ENCODE results near the gene SERINC4.
"Not testable (repeated sequence)": the region's sequence is repeated elsewhere in the genome, so short reads cannot be mapped to it uniquely, and the experiment has no call there.

Gene SERINC4

GRCh38 chr15:43826029-43826507 lies 26.0 kb upstream of the SERINC4 start:
- no peak for TF ChIP-seq CTCF (IDR thresholded peaks at IDR 0.05; ENCODE audit: low read length, missing control alignments)
- peak overlapping the region; percentile 69 for H3K4me3 ChIP-seq (replicated peaks; ENCODE audit: low read depth, low read length)
- DNase-seq (ENCODE audit: low read depth) = no peak

GRCh38 chr15:43825305-43825704 lies 25.3 kb upstream of the SERINC4 start:
- not testable (repeated sequence) for DNase-seq (ENCODE audit: low read depth); H3K4me3 ChIP-seq (replicated peaks; ENCODE audit: low read depth, low read length)

GRCh38 chr15:43824302-43825246 lies 24.6 kb upstream of the SERINC4 start, which contains the start of gene MFAP1:
MFAP1 (minus strand) TSS chr15:43824690; CDS start chr15:43824569, 121 bp downstream.
- peak; percentile 99 for DNase-seq (ENCODE audit: low read depth)
- peak within 1 kb of the TSS; percentile 88 for H3K4me3 ChIP-seq (replicated peaks; ENCODE audit: low read depth, low read length)
- TF ChIP-seq CTCF (IDR thresholded peaks at IDR 0.05; ENCODE audit: low read length, missing control alignments) = no peak

GRCh38 chr15:43821505-43821904 lies 21.5 kb upstream of the SERINC4 start:
- no peak for TF ChIP-seq CTCF (IDR thresholded peaks at IDR 0.05; ENCODE audit: low read length, missing control alignments)
- H3K4me3 ChIP-seq (replicated peaks; ENCODE audit: low read depth, low read length) = no peak overlapping the region
- no peak for DNase-seq (ENCODE audit: low read depth)

GRCh38 chr15:43815064-43815463 lies 15.0 kb upstream of the SERINC4 start:
- H3K4me3 ChIP-seq (replicated peaks; ENCODE audit: low read depth, low read length); DNase-seq (ENCODE audit: low read depth): not testable (repeated sequence)

GRCh38 chr15:43808960-43809678 lies 9.1 kb upstream of the SERINC4 start:
- H3K4me3 ChIP-seq (replicated peaks; ENCODE audit: low read depth, low read length) = no peak overlapping the region
- DNase-seq (ENCODE audit: low read depth) = no peak
- no peak for TF ChIP-seq CTCF (IDR thresholded peaks at IDR 0.05; ENCODE audit: low read length, missing control alignments)

GRCh38 chr15:43808435-43808950 lies 8.5 kb upstream of the SERINC4 start:
- H3K4me3 ChIP-seq (replicated peaks; ENCODE audit: low read depth, low read length) = no peak overlapping the region
- DNase-seq (ENCODE audit: low read depth) = no peak
- TF ChIP-seq CTCF (IDR thresholded peaks at IDR 0.05; ENCODE audit: low read length, missing control alignments) = no peak

GRCh38 chr15:43802676-43803075 lies 2.7 kb upstream of the SERINC4 start:
- not testable (repeated sequence) for H3K4me3 ChIP-seq (replicated peaks; ENCODE audit: low read depth, low read length); DNase-seq (ENCODE audit: low read depth)

Data from fibroblast of pulmonary artery (primary cell).